DND-41 (cell line): ENCODE measurements around the gene ZNF98.

Source experiments
- CTCF ChIP-seq: IDR thresholded peaks from 2 replicates; pipeline ENCODE4 v1.5.1; 2012; ENCODE audit warnings: borderline replicate concordance, low read length, moderate library complexity, mild to moderate bottlenecking; ENCODE audit not compliant: poor library complexity, severe bottlenecking; ENCODE audit errors: extremely low read depth
- EZH2 ChIP-seq: IDR thresholded peaks from 3 replicates; pipeline ENCODE4 v1.6.1; 2012; ENCODE audit warnings: borderline replicate concordance, low read depth, mild to moderate bottlenecking, moderate library complexity, low read length, inconsistent platforms; ENCODE audit not compliant: severe bottlenecking

DNA sequence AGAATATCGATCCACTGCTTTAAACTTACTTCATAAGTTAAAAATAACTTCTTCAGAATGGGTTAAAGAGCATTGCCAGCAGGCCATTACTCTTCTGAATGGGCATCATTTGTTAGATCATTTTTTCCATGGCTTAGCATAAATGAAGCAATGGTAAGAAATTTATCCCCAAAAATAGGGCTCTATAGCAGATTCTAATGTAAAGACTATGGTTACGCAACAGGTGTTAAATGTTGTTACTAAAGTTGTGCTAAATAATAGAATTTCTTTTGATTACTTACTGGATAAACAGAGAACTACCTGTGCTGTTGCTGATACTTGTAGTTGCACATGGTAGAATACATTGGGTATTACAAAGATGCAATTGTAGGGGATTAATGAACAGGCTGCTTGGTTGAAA is 15.9 kb upstream of the ZNF98 start:
- TF ChIP-seq CTCF (no peak), EZH2 (no peak)
